GM12892 (cell line): ENCODE results near the gene SELENOO.
A peak's percentile ranks its signal among the peaks of the same experiment; 100 is the strongest.

Source experiments
- DNase-seq: peaks from one replicate; pipeline ENCODE4 v3.0.0; 2011; ENCODE audit not compliant: insufficient read length
- FAIRE-seq: peaks from 2 replicates; lab custom pipeline; 2011; peaks lifted over from hg19 to GRCh38; lab: Jason Lieb, UNC
- POLR2A ChIP-seq: IDR thresholded peaks from 2 replicates; pipeline ENCODE4 v1.6.1; 2011; ENCODE audit warnings: low read depth, low read length, control low read depth
- POLR2AphosphoS5 ChIP-seq: IDR thresholded peaks from 2 replicates; pipeline ENCODE4 v1.6.1; 2011; ENCODE audit warnings: low read depth, low read length, control low read depth
- TAF1 ChIP-seq: IDR thresholded peaks from 2 replicates; pipeline ENCODE4 v1.6.1; 2011; ENCODE audit warnings: low read depth, mild to moderate bottlenecking, control low read depth, low read length, borderline replicate concordance

The SELENOO gene

DNA sequence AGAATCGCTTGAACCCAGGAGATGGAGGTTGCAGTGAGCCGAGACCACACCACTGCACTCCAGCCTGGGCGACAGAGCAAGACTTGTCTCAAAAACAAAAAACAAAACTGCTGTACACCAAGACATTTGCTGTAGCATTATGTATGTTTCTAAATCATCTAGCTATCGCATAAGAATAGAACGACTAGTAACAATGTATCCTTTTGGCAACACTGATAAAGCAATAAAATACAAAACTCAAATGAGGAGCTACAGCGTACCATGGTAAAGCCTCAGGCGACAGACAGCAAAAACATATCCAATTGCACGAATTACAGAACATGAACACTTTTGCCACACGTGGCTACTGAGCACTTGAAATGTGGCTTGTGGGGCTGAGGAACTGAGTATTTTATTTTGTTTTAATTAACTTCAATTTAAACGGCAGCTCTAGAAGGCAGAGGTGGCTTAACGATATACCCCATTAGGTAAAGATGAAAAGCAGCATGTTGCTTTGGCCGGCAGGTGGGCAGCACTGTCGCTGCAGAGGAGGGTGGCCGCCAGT, 41.7 kb downstream of the SELENOO start:
- TF ChIP-seq TAF1 (no peak), POLR2AphosphoS5 (no peak), POLR2A (no peak)
- DNase-seq (no peak), FAIRE-seq (peak; percentile 53)

DNA sequence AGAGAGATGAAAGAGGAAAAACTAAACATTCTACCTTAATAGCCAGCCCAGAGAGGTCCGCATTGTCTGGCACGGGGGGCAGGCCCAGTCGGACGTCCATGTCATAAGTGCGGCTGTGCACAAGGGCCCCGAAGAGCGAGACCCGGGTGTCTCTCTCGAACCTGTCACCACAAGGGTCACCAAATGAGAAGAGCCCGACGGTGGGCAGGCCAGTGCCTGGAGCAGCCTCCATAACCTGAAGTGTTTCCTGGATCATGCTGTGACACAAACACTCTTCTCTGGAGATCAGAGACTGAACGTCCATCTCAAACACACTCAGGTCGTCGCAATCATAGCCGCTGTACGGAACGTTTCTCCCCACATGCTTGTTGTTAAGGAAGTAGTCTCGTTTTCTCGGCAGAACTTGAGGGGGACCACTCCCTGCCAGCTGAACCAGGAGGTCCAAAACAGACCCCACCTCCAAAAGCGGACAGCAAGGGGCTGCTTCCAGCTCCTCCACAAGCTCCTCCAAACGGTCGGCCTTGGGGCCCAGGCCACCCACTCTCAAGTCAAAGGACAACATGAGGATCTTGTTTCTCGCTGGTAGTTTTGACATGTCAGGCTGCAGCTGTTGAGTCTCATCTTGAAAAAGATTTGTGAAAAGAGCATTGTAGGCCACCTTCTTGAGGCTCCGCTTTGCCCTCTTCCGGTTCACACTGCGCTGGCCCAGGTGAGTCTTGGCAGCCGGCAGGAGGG, 43.0 kb downstream of the SELENOO start:
- peak; percentile 91 for FAIRE-seq
- DNase-seq = no peak
- TF ChIP-seq POLR2A (no peak), POLR2AphosphoS5 (no peak), TAF1 (no peak)

DNA sequence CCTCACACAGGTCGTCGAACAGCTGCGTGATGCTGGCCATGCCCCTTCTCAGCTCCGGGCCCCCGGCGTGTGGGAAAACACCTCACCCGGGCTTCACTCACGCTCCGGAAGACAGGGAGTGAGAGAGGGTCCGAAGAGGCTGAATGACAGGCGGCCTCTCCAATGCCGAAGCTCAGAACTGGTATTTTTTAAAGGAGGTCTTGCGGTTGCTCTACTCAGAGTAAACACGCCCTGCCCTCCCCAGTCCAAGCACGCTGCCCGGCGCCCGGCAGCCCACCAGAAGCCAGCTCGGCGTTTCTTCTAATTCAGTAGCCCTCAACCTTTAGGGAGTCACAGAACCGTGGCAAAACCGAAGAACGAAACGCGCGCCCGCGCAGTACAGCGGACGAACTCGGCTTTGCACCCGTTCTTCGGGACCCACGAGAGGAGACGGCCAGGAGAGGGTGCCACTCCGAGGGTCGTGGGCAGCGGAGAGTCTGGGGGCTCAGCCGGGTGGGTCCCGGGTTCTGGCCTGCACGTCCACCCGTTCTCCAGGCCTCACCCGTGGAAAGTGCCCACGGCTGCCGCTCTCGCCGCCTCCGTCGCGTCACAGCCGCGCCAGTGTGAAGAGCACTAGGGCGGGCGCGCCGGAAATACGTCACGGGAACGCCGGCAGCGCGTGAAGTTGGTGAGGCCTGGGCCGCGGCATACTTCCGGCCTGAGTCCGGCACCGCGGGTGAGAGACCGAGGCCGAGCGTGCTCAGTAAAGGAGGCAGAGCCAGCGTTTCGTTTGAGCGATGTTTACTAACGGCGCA, 43.8 kb downstream of the SELENOO start, which contains the start of gene TUBGCP6:
TUBGCP6 (minus strand) TSS at position 604 of the 794 bp plus-strand sequence; CDS start at position 40, 564 bp downstream.
- peak; percentile 98 for FAIRE-seq

DNA sequence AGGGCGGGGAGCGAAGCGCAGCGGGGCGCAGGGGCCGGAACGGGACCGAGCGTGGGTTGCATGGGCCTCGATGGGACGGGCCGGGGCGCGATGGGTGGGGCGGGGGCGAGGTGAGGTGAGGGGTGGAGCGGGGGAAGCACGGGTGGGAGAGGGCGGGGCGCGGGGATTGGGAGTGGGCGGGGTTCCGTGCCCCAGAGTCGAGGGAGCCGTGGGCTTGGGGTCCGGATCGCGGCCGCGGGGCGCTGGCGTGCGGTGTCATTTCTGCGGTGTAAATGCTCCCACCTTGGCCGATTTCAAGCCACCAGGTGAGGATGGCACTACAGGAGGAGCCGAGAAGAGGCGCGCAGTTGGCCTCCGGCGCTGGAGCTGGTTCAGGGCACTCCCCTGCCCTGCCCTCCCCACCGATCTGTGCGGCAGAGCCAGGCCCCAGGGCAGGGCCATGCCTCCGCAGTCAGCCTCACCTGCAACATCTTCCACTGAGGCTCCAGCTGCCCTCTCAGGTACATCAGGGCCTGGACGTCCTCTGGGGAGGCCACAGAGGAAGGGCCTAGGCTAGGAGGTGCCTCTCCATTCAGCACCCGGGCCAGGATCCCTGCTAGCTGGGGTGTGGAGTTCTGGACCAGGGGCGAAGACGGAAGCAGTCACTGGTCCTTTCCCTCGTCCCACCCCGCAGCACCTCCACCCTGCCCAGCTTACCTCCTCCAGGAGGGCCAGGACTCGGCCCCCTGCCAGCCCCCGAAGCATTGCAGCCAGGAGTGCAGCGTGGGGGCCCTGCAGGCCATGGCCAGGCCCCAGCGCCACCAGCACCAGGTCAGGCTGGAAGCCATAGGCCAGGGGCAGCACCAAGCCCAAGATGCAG, 44.6 kb downstream of the SELENOO start:
- DNase-seq (no peak), FAIRE-seq (no peak)
- TF ChIP-seq POLR2A (no peak; the same call in 1 of the 2 replicates), POLR2AphosphoS5 (no peak), TAF1 (no peak)

More for the DNA sequence above, 43.8 kb downstream of the SELENOO start, which contains the start of gene TUBGCP6:
- TF ChIP-seq POLR2A (peak; percentile 92), POLR2AphosphoS5 (peak; percentile 92), TAF1 (peak; percentile 81; the same call in 1 of the 2 replicates)
- DNase-seq = peak; percentile 95

GRCh38 chr22:50246242-50247175, 45.7 kb downstream of the SELENOO start:
- peak; percentile 5 for FAIRE-seq
- DNase-seq = no peak
- TF ChIP-seq TAF1 (no peak), POLR2A (no peak; the same call in 1 of the 2 replicates), POLR2AphosphoS5 (0 out of 2 replicates have a peak, but pooled peaks have one; percentile 19)

DNA sequence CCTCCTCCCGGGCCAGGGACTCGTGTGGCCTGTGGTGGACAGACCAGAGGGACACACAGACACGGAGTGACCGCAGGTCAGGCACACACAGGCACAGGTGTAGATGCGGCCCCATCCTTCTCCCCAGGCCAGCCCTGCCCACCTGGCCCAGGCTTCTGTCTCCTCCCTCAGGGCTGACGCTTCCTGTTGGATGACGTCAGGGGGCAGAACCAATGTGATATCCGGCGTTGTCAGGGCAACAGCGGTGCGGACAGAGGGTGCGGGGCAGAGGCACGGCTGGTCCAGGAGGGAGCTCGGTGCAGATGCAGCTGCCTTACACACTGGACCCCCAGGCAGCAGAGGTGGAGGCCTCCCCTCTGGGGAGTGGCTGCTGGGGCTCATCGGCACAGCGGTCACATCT, 46.9 kb downstream of the SELENOO start:
- FAIRE-seq (peak; percentile 96), DNase-seq (no peak)
- peak; percentile 38; the same call in 1 of the 2 replicates for TF ChIP-seq POLR2AphosphoS5
- no peak; the same call in 1 of the 2 replicates for TF ChIP-seq POLR2A

DNA sequence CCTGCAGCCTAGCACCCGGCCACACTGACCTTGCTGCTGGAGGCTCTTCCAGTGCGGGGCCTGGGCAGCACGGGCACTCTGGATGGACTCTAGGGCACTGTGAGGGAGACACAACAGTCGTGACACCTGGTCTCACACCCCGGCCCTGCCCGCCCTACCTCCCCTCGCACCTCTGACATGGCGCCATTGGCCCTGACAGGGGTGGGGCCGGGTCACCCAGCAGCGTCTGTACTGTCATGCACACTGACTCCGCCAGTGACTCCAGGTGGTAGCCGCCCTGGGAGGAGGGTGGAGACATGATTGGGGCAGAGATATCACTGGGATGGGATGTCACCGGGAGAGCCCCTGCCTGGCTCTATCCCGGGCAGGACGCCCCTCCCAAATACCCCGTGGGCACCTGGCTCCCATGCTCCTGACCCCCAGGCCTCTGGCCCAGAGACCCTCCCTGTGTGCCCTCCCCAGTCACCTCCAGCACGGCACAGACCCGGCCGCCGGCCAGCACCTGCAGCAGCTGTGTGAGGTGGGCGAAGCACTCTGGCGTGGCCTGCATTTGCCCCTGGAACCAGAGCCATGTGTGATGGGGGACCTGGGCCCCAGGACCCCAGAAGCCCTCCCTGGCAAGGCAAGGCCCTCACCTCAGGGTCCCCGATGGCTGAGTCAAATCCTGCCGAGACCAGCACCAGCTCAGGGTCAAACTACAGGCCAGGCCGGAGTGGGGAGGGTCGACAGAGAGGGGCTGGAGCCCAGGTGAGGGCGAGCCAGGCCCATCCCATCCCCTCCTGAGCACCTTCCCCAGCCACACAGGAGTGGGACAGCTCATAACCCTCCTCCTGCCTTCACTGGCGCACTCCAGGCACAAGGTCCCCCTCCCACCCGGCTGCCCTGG, 47.6 kb downstream of the SELENOO start:
- FAIRE-seq (no peak), DNase-seq (no peak)
- TF ChIP-seq POLR2A = no peak; the same call in 1 of the 2 replicates
- no peak for TF ChIP-seq POLR2AphosphoS5
- no peak for TF ChIP-seq TAF1

GRCh38 chr22:50249341-50250248, 48.8 kb downstream of the SELENOO start:
- DNase-seq (no peak), FAIRE-seq (no peak)
- TF ChIP-seq TAF1 = no peak
- TF ChIP-seq POLR2A = no peak
- no peak; the same call in 1 of the 2 replicates for TF ChIP-seq POLR2AphosphoS5

GRCh38 chr22:50250249-50250554, 49.4 kb downstream of the SELENOO start:
- FAIRE-seq = peak; percentile 93
- TF ChIP-seq TAF1 = no peak
- TF ChIP-seq POLR2A = no peak
- TF ChIP-seq POLR2AphosphoS5 = no peak; the same call in 1 of the 2 replicates
- DNase-seq = no peak
